ENCODE results near the gene CBX4. TPM values are rescaled to one million over a fixed set of nuclear protein-coding genes. Genes with fewer than 3 reads are reported as not detected.

Gene CBX4
- total and polyA plus RNA-seq, 10 of the 15 experiments (the other 5 are each of a cell fraction or from before 2014, with no cell fraction given) = 0.69 to 24.6 (median 4.2) TPM

DNA sequence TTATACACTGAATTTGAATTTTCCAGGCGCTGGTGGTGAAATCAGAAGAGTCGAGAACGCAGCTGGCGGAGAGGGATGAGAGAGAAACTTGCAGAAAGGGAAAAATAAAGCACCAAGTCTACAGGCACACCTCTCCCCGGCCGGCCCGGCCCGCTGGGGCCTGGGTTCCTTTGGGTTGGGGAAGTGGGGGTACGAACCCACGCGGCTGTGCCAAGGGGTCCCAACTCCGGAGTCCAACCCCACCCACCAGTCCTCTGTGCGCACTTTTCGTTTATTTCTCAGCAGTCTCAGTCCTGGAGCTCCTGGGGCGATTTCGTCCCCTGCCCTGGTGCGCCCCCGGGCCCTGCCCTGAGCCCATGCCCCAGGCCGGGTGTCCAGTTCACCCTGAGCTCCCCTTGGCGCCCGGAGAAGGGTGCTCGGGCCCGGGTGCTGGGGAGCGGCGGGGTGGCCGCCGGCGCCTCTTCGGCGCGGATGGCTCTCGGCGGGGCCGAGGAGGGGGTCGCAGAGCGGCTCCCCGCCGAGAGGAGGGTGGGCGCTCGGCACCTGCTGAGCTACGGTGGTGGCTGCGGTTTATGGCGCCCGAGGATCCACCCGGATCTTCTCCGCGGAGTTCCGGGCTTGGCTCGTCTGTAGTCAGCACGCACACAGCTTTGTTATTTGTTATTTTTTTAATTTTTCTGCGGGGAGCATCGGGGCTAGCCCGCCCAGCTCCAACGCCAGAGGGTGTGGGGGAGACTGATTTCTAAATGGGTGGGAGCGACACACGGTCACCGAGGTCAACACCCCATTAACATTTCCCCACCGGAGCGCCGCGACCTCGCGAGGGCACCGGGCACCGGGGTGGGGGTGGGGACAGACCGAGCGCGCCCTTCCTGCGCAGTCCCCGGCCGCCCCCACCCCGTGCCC, 26.6 kb downstream of the CBX4 start:
- no peak for FAIRE-seq
- H4K20me1 ChIP-seq (ENCODE audit: control insufficient read depth, insufficient read depth) = no peaks in the 10 kb centered on the region; the same call in 1 of the 2 replicates
- 3% methylated on average over 63 of the region's 72 CpGs for WGBS (ENCODE audit: insufficient coverage, insufficient replicate concordance, low lambda C conversion rate, missing lambda C conversion rate)

GRCh38 chr17:79811868-79812352, 27.3 kb downstream of the CBX4 start:
- RAD21 ChIA-PET (ENCODE audit: unreplicated experiment) = interaction anchor here (1.5 to 2.5 kb wide), 4 partner anchors 15 to 158 kb away, joined by 3 to 14 read pairs (median 8); partner anchors contain the start of gene CBX8
- peak; percentile 62 for TF ChIP-seq SUZ12 (IDR thresholded peaks at IDR 0.05; ENCODE audit: unreplicated experiment)
- TF ChIP-seq E2F4 (IDR thresholded peaks at IDR 0.05; ENCODE audit: low read depth, low read length) = no peak
- TF ChIP-seq EZH2 (IDR thresholded peaks at IDR 0.05; ENCODE audit: borderline replicate concordance, control insufficient read depth, low read depth, low read length) = 0 out of 2 replicates have a peak, but pooled peaks have one; percentile 59
- no TSS peak for BruUV-seq (replicated peaks)

More for the DNA sequence above, 26.6 kb downstream of the CBX4 start:
- ChIA-PET RAD21 (ENCODE audit: unreplicated experiment) (interaction anchor here (1.1 to 2.5 kb wide), 4 partner anchors 15 to 158 kb away, joined by 3 to 14 read pairs (median 7); partner anchors contain the start of gene CBX8), SMC1A (ENCODE audit: uncharacterized antibody, unreplicated experiment) (no interaction called here), CTCF (interaction anchor here (0.9 to 3.6 kb wide), 10 partner anchors 9 to 158 kb away, joined by 3 to 19 read pairs (median 4); partner anchors contain the start of genes CBX4 and CBX8), POLR2A (interaction anchor here (0.6 to 2.6 kb wide), 4 partner anchors 16 to 1438 kb away, joined by 4 to 11 read pairs (median 6); partner anchors contain the start of gene CBX8)
- Histone ChIP-seq H2AFZ (ENCODE audit: control insufficient read depth, low read depth, low read length) (0 out of 2 replicates have a peak overlapping the region, but pooled peaks have one; percentile 3), H3K27ac (ENCODE audit: control insufficient read depth, insufficient read depth) (no peak overlapping the region), H3K4me1 (ENCODE audit: control insufficient read depth, insufficient read depth, low read length) (peaks cover 26% of the 10 kb centered on the region), H3K9ac (ENCODE audit: control insufficient read depth, insufficient read depth, low read length) (no peak overlapping the region; the same call in 1 of the 2 replicates), H3K9me3 (replicated peaks; ENCODE audit: control insufficient read depth, insufficient read depth, low read length) (no peaks in the 10 kb centered on the region), H3K4me3 (peak overlapping the region; percentile 50; the same call in 1 of the 2 replicates), H3K27me3 (replicated peaks in 1 of 2; ENCODE audit: control insufficient read depth in 2 of 2, insufficient read depth in 2 of 2, low read length in 1 of 2) (peaks cover 42 to 49% of the 10 kb centered on the region in 2 experiments), H3K36me3 (ENCODE audit: control insufficient read depth in 2 of 2, insufficient read depth in 2 of 2, low read length in 1 of 2) (no peaks in the 10 kb centered on the region), H3K4me2 (ENCODE audit: control insufficient read depth, insufficient read depth) (0 out of 2 replicates have a peak overlapping the region, but pooled peaks have one; percentile 33), H3K79me2 (ENCODE audit: control insufficient read depth, insufficient read depth, low read length) (no peaks in the 10 kb centered on the region)
- ATAC-seq (no peak), DNase-seq (ENCODE audit: low read depth, low spot score) (no peak)
- TF ChIP-seq BMI1 (IDR thresholded peaks at IDR 0.05; ENCODE audit: borderline replicate concordance) (peak; percentile 90), SUZ12 (IDR thresholded peaks at IDR 0.05; ENCODE audit: unreplicated experiment) (peak; percentile 76), CHD2 (IDR thresholded peaks at IDR 0.05; ENCODE audit: borderline replicate concordance, low read depth, low read length) (no peak)
- in situ Hi-C loops (cut with MboI) (no loop called here), intact Hi-C loops (cut with micrococcal nuclease; ENCODE audit: unreplicated experiment) (no loop called here)
- BruUV-seq (replicated peaks) = no TSS peak

More at GRCh38 chr17:79811868-79812352, 27.3 kb downstream of the CBX4 start:
- Histone ChIP-seq H3K9ac (ENCODE audit: control insufficient read depth, insufficient read depth, low read length) (no peak overlapping the region), H3K27me3 (replicated peaks in 1 of 2; ENCODE audit: control insufficient read depth in 2 of 2, insufficient read depth in 2 of 2, low read length in 1 of 2) (peaks cover 41 to 49% of the 10 kb centered on the region in 2 experiments), H3K4me2 (ENCODE audit: control insufficient read depth, insufficient read depth) (no peak overlapping the region), H2AFZ (ENCODE audit: control insufficient read depth, low read depth, low read length) (no peak overlapping the region), H3K4me1 (ENCODE audit: control insufficient read depth, insufficient read depth, low read length) (peaks cover 26% of the 10 kb centered on the region), H3K9me3 (replicated peaks; ENCODE audit: control insufficient read depth, insufficient read depth, low read length) (no peaks in the 10 kb centered on the region), H3K79me2 (ENCODE audit: control insufficient read depth, insufficient read depth, low read length) (no peaks in the 10 kb centered on the region), H3K36me3 (ENCODE audit: control insufficient read depth in 2 of 2, insufficient read depth in 2 of 2, low read length in 1 of 2) (no peaks in the 10 kb centered on the region), H4K20me1 (ENCODE audit: control insufficient read depth, insufficient read depth) (no peaks in the 10 kb centered on the region; the same call in 1 of the 2 replicates), H3K4me3 (no peak overlapping the region), H3K27ac (ENCODE audit: control insufficient read depth, insufficient read depth) (no peak overlapping the region)
- no peak for ATAC-seq
- no peak for DNase-seq (ENCODE audit: low read depth, low spot score)
- ChIA-PET CTCF (interaction anchor here (0.9 to 3.6 kb wide), 12 partner anchors 10 to 182 kb away, joined by 3 to 19 read pairs (median 4); partner anchors contain the start of genes CBX4 and CBX8), POLR2A (interaction anchor here (1.0 to 2.6 kb wide), 5 partner anchors 15 to 120 kb away, joined by 3 to 11 read pairs (median 6); partner anchors contain the start of genes CBX4 and CBX8), SMC1A (ENCODE audit: uncharacterized antibody, unreplicated experiment) (interaction anchor here (0.9 to 1.9 kb wide), 3 partner anchors 12 to 23 kb away, joined by 3 to 7 read pairs (median 7); no protein-coding TSS in a partner anchor)
- FAIRE-seq = no peak
- intact Hi-C loops (cut with micrococcal nuclease; ENCODE audit: unreplicated experiment) = no loop called here
- WGBS (ENCODE audit: insufficient coverage, insufficient replicate concordance, low lambda C conversion rate, missing lambda C conversion rate) = 14% methylated on average over 20 of the region's 20 CpGs
- in situ Hi-C loops (cut with MboI) = no loop called here
